ENCODE measurements around the gene TTF1.

TTF1 gene

DNA sequence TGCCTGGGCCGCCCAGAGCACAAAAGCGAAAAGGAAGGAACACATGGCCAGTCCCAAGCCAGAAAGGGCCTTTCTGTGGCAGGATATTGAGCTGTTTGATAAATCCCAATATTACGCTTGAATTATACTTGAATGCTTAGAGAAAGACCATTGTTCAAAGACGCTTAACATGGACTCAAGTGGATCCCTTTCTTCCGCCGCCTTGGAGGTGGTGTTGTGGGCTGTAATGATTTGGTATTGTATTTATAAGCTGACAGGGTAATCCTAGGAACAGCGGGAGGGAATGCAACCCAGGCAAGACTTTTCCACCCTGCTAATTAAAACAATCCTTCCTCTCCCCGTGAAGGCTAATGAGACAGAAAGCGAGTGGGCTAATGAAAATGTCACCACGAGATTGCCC lies 28.2 kb upstream of the TTF1 start:
- no peak overlapping the region for H3K4me3 ChIP-seq (ENCODE audit: low read length in 2 of 2)
- no peak overlapping the region for H3K27ac ChIP-seq (ENCODE audit: low read depth in 2 of 2, low read length in 2 of 2)
- no peak overlapping the region for H3K9ac ChIP-seq (ENCODE audit: low read depth in 1 of 2, low read length in 2 of 2)
- H3K9me3 ChIP-seq (ENCODE audit: control insufficient read depth in 2 of 2, low read length in 2 of 2) = no peaks in the 10 kb centered on the region
- no peaks in the 10 kb centered on the region for H3K4me1 ChIP-seq (ENCODE audit: control insufficient read depth in 2 of 2, insufficient read depth in 2 of 2, low read length in 2 of 2)
- H3K36me3 ChIP-seq (ENCODE audit: control insufficient read depth in 2 of 2, insufficient read depth in 2 of 2, low read length in 2 of 2) = no peaks in the 10 kb centered on the region
- peaks cover 7 to 11% of the 10 kb centered on the region in 2 donors for H3K27me3 ChIP-seq (ENCODE audit: control insufficient read depth in 2 of 2, insufficient read depth in 2 of 2, low read length in 2 of 2)

DNA sequence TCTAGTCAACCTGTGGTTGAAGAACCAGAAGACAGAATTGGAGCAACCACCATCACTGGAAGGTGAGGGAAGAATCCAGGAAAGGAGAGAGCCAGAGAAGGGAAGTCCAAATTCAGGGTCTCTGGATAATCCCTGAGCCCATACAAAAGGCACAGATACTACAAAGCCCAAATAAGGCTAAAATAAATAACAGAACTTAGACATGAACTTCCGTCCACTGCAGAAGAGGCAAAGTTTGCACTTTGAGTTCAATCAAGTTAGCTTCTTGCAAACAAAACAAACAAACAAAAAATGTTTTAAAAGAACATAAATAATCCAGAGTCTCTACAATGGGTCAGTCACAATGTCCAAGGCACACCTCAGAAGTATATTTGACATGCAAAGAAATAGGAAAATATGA lies 24.4 kb upstream of the TTF1 start:
- no peak overlapping the region for H3K27ac ChIP-seq (ENCODE audit: low read depth in 2 of 2, low read length in 2 of 2)

GRCh38 chr9:132426639-132427414 lies 20.2 kb upstream of the TTF1 start:
- Histone ChIP-seq H3K27ac (ENCODE audit: low read depth in 2 of 2, low read length in 2 of 2) (no peak overlapping the region), H3K4me3 (ENCODE audit: low read length in 2 of 2) (no peak overlapping the region), H3K36me3 (ENCODE audit: control insufficient read depth in 2 of 2, insufficient read depth in 2 of 2, low read length in 2 of 2) (no peaks in the 10 kb centered on the region), H3K9ac (ENCODE audit: low read depth in 1 of 2, low read length in 2 of 2) (no peak overlapping the region), H3K9me3 (ENCODE audit: control insufficient read depth in 2 of 2, low read length in 2 of 2) (no peaks in the 10 kb centered on the region), H3K27me3 (ENCODE audit: control insufficient read depth in 2 of 2, insufficient read depth in 2 of 2, low read length in 2 of 2) (peaks cover 31 to 34% of the 10 kb centered on the region in 2 donors), H3K4me1 (ENCODE audit: control insufficient read depth in 2 of 2, insufficient read depth in 2 of 2, low read length in 2 of 2) (no peaks in the 10 kb centered on the region)

More for the DNA sequence above, 24.4 kb upstream of the TTF1 start:
- H3K36me3 ChIP-seq (ENCODE audit: control insufficient read depth in 2 of 2, insufficient read depth in 2 of 2, low read length in 2 of 2) = no peaks in the 10 kb centered on the region
- H3K4me1 ChIP-seq (ENCODE audit: control insufficient read depth in 2 of 2, insufficient read depth in 2 of 2, low read length in 2 of 2) = no peaks in the 10 kb centered on the region
- peaks cover 10 to 21% of the 10 kb centered on the region in 2 donors for H3K27me3 ChIP-seq (ENCODE audit: control insufficient read depth in 2 of 2, insufficient read depth in 2 of 2, low read length in 2 of 2)
- H3K9ac ChIP-seq (ENCODE audit: low read depth in 1 of 2, low read length in 2 of 2) = no peak overlapping the region
- H3K9me3 ChIP-seq (ENCODE audit: control insufficient read depth in 2 of 2, low read length in 2 of 2) = no peaks in the 10 kb centered on the region
- H3K4me3 ChIP-seq (ENCODE audit: low read length in 2 of 2) = no peak overlapping the region

- no peak overlapping the region for H3K27ac ChIP-seq (ENCODE audit: low read depth in 2 of 2, low read length in 2 of 2)
These were observed 19.0 kb upstream of the TTF1 start for GRCh38 chr9:132425675-132426062.

DNA sequence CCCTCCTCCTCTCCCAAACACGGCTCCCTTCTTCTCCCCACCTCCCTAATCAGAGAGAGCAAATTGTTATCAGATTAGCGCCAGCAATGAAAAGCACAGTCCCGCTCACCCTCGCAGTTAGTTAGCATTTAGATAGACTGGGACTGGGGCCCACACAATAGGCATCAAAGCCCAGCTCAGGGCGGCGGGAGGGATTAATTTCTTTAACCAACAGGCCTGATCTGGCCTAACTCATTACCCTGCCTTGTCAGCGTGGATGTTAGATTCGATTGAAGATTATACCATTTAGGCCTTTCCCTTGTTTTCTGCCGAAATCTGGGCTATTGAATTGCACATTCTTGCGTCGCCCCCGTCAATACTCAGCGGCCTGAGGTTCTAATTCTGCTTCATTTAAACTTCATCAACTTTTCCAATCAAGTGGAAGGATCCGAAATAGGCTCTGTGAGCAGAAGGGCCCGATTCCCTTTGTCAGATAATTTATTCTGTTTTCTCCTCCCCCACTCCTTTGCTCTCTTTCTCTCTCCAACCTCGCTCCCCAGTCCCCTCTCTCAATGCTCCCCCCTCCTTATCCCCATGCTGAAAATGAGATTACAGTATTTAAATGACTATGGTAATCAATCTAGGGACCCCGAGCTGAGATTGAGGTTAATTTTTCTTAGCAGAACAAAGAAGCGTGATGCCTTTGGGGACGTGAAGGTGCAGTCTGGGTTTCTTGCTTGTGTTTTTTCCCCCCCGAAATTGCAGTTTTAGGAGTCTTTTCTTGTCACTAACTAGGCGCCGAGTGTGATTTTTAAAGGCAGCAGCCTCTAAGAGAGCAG lies 18.4 kb upstream of the TTF1 start:
- H3K9ac ChIP-seq (ENCODE audit: low read depth in 1 of 2, low read length in 2 of 2) = no peak overlapping the region
- no peak overlapping the region for H3K4me3 ChIP-seq (ENCODE audit: low read length in 2 of 2)
- H3K27me3 ChIP-seq (ENCODE audit: control insufficient read depth in 2 of 2, insufficient read depth in 2 of 2, low read length in 2 of 2) = peaks cover 29 to 31% of the 10 kb centered on the region in 2 donors
- H3K36me3 ChIP-seq (ENCODE audit: control insufficient read depth in 2 of 2, insufficient read depth in 2 of 2, low read length in 2 of 2) = no peaks in the 10 kb centered on the region
- H3K27ac ChIP-seq (ENCODE audit: low read depth in 2 of 2, low read length in 2 of 2) = no peak overlapping the region
- H3K4me1 ChIP-seq (ENCODE audit: control insufficient read depth in 2 of 2, insufficient read depth in 2 of 2, low read length in 2 of 2) = no peaks in the 10 kb centered on the region
- H3K9me3 ChIP-seq (ENCODE audit: control insufficient read depth in 2 of 2, low read length in 2 of 2) = no peaks in the 10 kb centered on the region

More at GRCh38 chr9:132425675-132426062, 19.0 kb upstream of the TTF1 start:
- Histone ChIP-seq H3K9me3 (ENCODE audit: control insufficient read depth in 2 of 2, low read length in 2 of 2) (no peaks in the 10 kb centered on the region), H3K4me3 (ENCODE audit: low read length in 2 of 2) (no peak overlapping the region), H3K4me1 (ENCODE audit: control insufficient read depth in 2 of 2, insufficient read depth in 2 of 2, low read length in 2 of 2) (no peaks in the 10 kb centered on the region), H3K9ac (ENCODE audit: low read depth in 1 of 2, low read length in 2 of 2) (no peak overlapping the region), H3K27me3 (ENCODE audit: control insufficient read depth in 2 of 2, insufficient read depth in 2 of 2, low read length in 2 of 2) (peaks cover 29 to 31% of the 10 kb centered on the region in 2 donors), H3K36me3 (ENCODE audit: control insufficient read depth in 2 of 2, insufficient read depth in 2 of 2, low read length in 2 of 2) (no peaks in the 10 kb centered on the region)

GRCh38 chr9:132423503-132423902 lies 16.9 kb upstream of the TTF1 start:
- no peak overlapping the region for H3K27ac ChIP-seq (ENCODE audit: low read depth in 2 of 2, low read length in 2 of 2)
- peaks cover 32 to 36% of the 10 kb centered on the region in 2 donors for H3K27me3 ChIP-seq (ENCODE audit: control insufficient read depth in 2 of 2, insufficient read depth in 2 of 2, low read length in 2 of 2)
- H3K4me3 ChIP-seq (ENCODE audit: low read length in 2 of 2) = no peak overlapping the region
- no peak overlapping the region for H3K9ac ChIP-seq (ENCODE audit: low read depth in 1 of 2, low read length in 2 of 2)
- H3K36me3 ChIP-seq (ENCODE audit: control insufficient read depth in 2 of 2, insufficient read depth in 2 of 2, low read length in 2 of 2) = no peaks in the 10 kb centered on the region
- H3K9me3 ChIP-seq (ENCODE audit: control insufficient read depth in 2 of 2, low read length in 2 of 2) = no peaks in the 10 kb centered on the region
- no peaks in the 10 kb centered on the region for H3K4me1 ChIP-seq (ENCODE audit: control insufficient read depth in 2 of 2, insufficient read depth in 2 of 2, low read length in 2 of 2)

DNA sequence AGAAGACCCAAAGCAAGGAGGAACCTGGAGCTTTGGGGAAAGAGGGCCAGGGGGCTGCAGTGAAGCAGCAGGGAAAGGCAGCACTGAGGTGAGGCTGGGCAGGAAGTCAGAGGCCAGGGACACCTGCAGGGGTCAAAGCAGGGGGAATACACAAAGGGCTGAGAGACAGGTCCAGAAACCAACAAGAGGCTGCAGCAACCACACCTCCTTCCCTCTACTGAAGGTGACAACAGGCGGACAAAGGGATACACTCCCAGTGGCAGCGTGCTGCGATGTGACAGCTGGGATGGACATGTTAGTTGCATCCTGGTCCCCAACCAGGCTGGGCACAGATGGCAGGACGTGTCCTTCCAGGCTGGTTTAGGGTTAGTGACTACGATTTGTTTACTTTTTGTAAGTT lies 15.9 kb upstream of the TTF1 start:
- no peak overlapping the region for H3K4me3 ChIP-seq (ENCODE audit: low read length in 2 of 2)
- H3K9me3 ChIP-seq (ENCODE audit: control insufficient read depth in 2 of 2, low read length in 2 of 2) = no peaks in the 10 kb centered on the region
- no peak overlapping the region for H3K27ac ChIP-seq (ENCODE audit: low read depth in 2 of 2, low read length in 2 of 2)
- no peak overlapping the region for H3K9ac ChIP-seq (ENCODE audit: low read depth in 1 of 2, low read length in 2 of 2)
- H3K36me3 ChIP-seq (ENCODE audit: control insufficient read depth in 2 of 2, insufficient read depth in 2 of 2, low read length in 2 of 2) = no peaks in the 10 kb centered on the region
- H3K27me3 ChIP-seq (ENCODE audit: control insufficient read depth in 2 of 2, insufficient read depth in 2 of 2, low read length in 2 of 2) = peaks cover 36 to 42% of the 10 kb centered on the region in 2 donors
- no peaks in the 10 kb centered on the region for H3K4me1 ChIP-seq (ENCODE audit: control insufficient read depth in 2 of 2, insufficient read depth in 2 of 2, low read length in 2 of 2)

- Histone ChIP-seq H3K27ac (ENCODE audit: low read depth in 2 of 2, low read length in 2 of 2) (no peak overlapping the region), H3K27me3 (ENCODE audit: control insufficient read depth in 2 of 2, insufficient read depth in 2 of 2, low read length in 2 of 2) (peaks cover 41 to 44% of the 10 kb centered on the region in 2 donors)
These were observed 12.2 kb upstream of the TTF1 start for GRCh38 chr9:132418726-132419363.

GRCh38 chr9:132415181-132415580 lies 8.5 kb upstream of the TTF1 start:
- H3K4me3 ChIP-seq (ENCODE audit: low read length in 2 of 2) = no peak overlapping the region
- H3K27ac ChIP-seq (ENCODE audit: low read depth in 2 of 2, low read length in 2 of 2) = no peak overlapping the region
- H3K27me3 ChIP-seq (ENCODE audit: control insufficient read depth in 2 of 2, insufficient read depth in 2 of 2, low read length in 2 of 2) = peaks cover 53 to 55% of the 10 kb centered on the region in 2 donors

More at GRCh38 chr9:132418726-132419363, 12.2 kb upstream of the TTF1 start:
- no peaks in the 10 kb centered on the region for H3K36me3 ChIP-seq (ENCODE audit: control insufficient read depth in 2 of 2, insufficient read depth in 2 of 2, low read length in 2 of 2)
- no peaks in the 10 kb centered on the region for H3K4me1 ChIP-seq (ENCODE audit: control insufficient read depth in 2 of 2, insufficient read depth in 2 of 2, low read length in 2 of 2)
- no peak overlapping the region for H3K9ac ChIP-seq (ENCODE audit: low read depth in 1 of 2, low read length in 2 of 2)
- H3K9me3 ChIP-seq (ENCODE audit: control insufficient read depth in 2 of 2, low read length in 2 of 2) = no peaks in the 10 kb centered on the region
- no peak overlapping the region for H3K4me3 ChIP-seq (ENCODE audit: low read length in 2 of 2)

GRCh38 chr9:132414731-132415130 lies 8.1 kb upstream of the TTF1 start:
- Histone ChIP-seq H3K4me3 (ENCODE audit: low read length in 2 of 2) (no peak overlapping the region), H3K9ac (ENCODE audit: low read depth in 1 of 2, low read length in 2 of 2) (no peak overlapping the region), H3K27me3 (ENCODE audit: control insufficient read depth in 2 of 2, insufficient read depth in 2 of 2, low read length in 2 of 2) (peaks cover 57 to 59% of the 10 kb centered on the region in 2 donors), H3K36me3 (ENCODE audit: control insufficient read depth in 2 of 2, insufficient read depth in 2 of 2, low read length in 2 of 2) (no peaks in the 10 kb centered on the region), H3K9me3 (ENCODE audit: control insufficient read depth in 2 of 2, low read length in 2 of 2) (no peaks in the 10 kb centered on the region), H3K4me1 (ENCODE audit: control insufficient read depth in 2 of 2, insufficient read depth in 2 of 2, low read length in 2 of 2) (peaks cover 8 to 13% of the 10 kb centered on the region in 2 donors), H3K27ac (ENCODE audit: low read depth in 2 of 2, low read length in 2 of 2) (no peak overlapping the region)

More at GRCh38 chr9:132415181-132415580, 8.5 kb upstream of the TTF1 start:
- peaks cover 7 to 12% of the 10 kb centered on the region in 2 donors for H3K4me1 ChIP-seq (ENCODE audit: control insufficient read depth in 2 of 2, insufficient read depth in 2 of 2, low read length in 2 of 2)
- no peaks in the 10 kb centered on the region for H3K9me3 ChIP-seq (ENCODE audit: control insufficient read depth in 2 of 2, low read length in 2 of 2)
- no peak overlapping the region for H3K9ac ChIP-seq (ENCODE audit: low read depth in 1 of 2, low read length in 2 of 2)
- no peaks in the 10 kb centered on the region for H3K36me3 ChIP-seq (ENCODE audit: control insufficient read depth in 2 of 2, insufficient read depth in 2 of 2, low read length in 2 of 2)
